ENCODE measurements around the gene LUZP1.

DNA sequence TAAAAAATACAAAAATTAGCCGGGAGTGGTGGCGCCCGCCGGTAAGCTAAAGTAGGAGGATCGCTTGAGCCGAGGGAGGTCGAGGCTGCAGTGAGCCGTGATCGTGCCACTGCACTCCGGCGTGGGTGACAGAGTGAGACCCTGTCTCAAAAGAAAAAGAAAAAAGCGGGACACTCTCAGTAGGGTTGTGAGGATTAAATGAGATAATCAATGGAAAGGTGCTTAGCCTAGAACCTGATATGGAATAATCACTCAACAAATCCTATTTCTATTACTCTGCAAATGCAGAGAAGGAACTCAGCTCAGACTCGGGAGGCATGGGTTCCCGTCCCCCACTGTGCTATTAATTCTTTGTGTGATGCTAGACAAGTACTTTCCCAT is 529 bp upstream of the LUZP1 start:
- TF ChIP-seq, protein P1, sequence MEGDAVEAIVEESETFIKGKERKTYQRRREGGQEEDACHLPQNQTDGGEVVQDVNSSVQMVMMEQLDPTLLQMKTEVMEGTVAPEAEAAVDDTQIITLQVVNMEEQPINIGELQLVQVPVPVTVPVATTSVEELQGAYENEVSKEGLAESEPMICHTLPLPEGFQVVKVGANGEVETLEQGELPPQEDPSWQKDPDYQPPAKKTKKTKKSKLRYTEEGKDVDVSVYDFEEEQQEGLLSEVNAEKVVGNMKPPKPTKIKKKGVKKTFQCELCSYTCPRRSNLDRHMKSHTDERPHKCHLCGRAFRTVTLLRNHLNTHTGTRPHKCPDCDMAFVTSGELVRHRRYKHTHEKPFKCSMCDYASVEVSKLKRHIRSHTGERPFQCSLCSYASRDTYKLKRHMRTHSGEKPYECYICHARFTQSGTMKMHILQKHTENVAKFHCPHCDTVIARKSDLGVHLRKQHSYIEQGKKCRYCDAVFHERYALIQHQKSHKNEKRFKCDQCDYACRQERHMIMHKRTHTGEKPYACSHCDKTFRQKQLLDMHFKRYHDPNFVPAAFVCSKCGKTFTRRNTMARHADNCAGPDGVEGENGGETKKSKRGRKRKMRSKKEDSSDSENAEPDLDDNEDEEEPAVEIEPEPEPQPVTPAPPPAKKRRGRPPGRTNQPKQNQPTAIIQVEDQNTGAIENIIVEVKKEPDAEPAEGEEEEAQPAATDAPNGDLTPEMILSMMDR (IDR thresholded peaks at IDR 0.05), result no peak
- TF ChIP-seq POLR2A (IDR thresholded peaks at IDR 0.05), result no peak
